ENCODE measurements around the gene PARPBP.

- no peak for TF ChIP-seq POLR2A (IDR thresholded peaks at IDR 0.05)
- no peak for TF ChIP-seq CTCF (IDR thresholded peaks at IDR 0.05 in 8 of 11, conservative IDR thresholded peaks at IDR 0.05 in 3 of 11)
Measured at GRCh38 chr12:102163383-102163782, 43.4 kb downstream of the PARPBP start.
